Neural crest cell (in vitro differentiated cells): ENCODE data around the gene XRCC2. TPM values are rescaled to one million over a fixed set of nuclear protein-coding genes. Genes with fewer than 3 reads are reported as not detected.
"Not testable (repeated sequence)": the region's sequence is repeated elsewhere in the genome, so short reads cannot be mapped to it uniquely, and the experiment has no call there.

Experiments used
- DNase-seq: peaks from one replicate; pipeline ENCODE4 v3.0.0; 2021; ENCODE audit warnings: low read depth, mixed read lengths, low spot score
- H3K27ac Mint-ChIP-seq: one replicate; pipeline ENCODE4 v1.8.0; 2021; ENCODE audit warnings: mild to moderate bottlenecking, mixed read lengths; ENCODE audit not compliant: unreplicated experiment
- H3K27me3 Mint-ChIP-seq: 2 replicates; pipeline ENCODE4 v1.8.0; 2021; ENCODE audit warnings: low read depth, mild to moderate bottlenecking, mixed read lengths
- H3K36me3 Mint-ChIP-seq: 2 replicates; pipeline ENCODE4 v1.8.0; 2021; ENCODE audit warnings: low read depth, mild to moderate bottlenecking, mixed read lengths
- H3K4me1 Mint-ChIP-seq: 2 replicates; pipeline ENCODE4 v1.8.0; 2021; ENCODE audit warnings: mixed read lengths
- H3K4me3 Mint-ChIP-seq: one replicate; pipeline ENCODE4 v1.8.0; 2021; ENCODE audit warnings: mild to moderate bottlenecking, mixed read lengths
- H3K9me3 Mint-ChIP-seq: 2 replicates; pipeline ENCODE4 v1.8.0; 2021; ENCODE audit warnings: mixed read lengths
- long read RNA-seq: library from polyadenylated mRNA; unstranded; transcript quantifications from one replicate; pipeline ENCODE4 v2.0.0, GENCODE V29; 2020
- total RNA-seq: library from RNA; stranded (reverse); gene quantifications from 2 replicates; pipeline ENCODE4 v1.2.1, GENCODE V29; 2021
- TF ChIP-seq, protein P1 (sequence below): fragments of 200-600 bp; sonication (generic); conservative IDR thresholded peaks from 2 replicates; pipeline ENCODE4 v1.5.0; 2021; ENCODE audit warnings: antibody characterized with exemption, mild to moderate bottlenecking

The XRCC2 gene
- 28.2 and 30.7 TPM in 2 replicates for total RNA-seq
- long read RNA-seq, transcript XRCC2-201 (3 exons, 3,067 nt) = major isoform, 27 of 43 reads
- long read RNA-seq, partial matches to known transcripts = 4 of 43 reads
- long read RNA-seq, other reads (novel, unspliced or antisense) = 12 of 43 reads

GRCh38 chr7:152675759-152676636, at the start of gene XRCC2:
TSS of gene XRCC2 (minus strand) at chr7:152676141. CDS start at chr7:152676079, 62 bp downstream.
- Mint-ChIP-seq H3K4me3 (peak within 1 kb of the TSS; percentile 92), H3K27me3 (no peaks in the 10 kb centered on the region), H3K9me3 (no peaks in the 10 kb centered on the region), H3K36me3 (peaks cover 2% of the 10 kb centered on the region), H3K4me1 (peaks cover 27% of the 10 kb centered on the region), H3K27ac (peak within 1 kb of the TSS; percentile 98)
- DNase-seq = peak; percentile 96
- TF ChIP-seq, protein P1, sequence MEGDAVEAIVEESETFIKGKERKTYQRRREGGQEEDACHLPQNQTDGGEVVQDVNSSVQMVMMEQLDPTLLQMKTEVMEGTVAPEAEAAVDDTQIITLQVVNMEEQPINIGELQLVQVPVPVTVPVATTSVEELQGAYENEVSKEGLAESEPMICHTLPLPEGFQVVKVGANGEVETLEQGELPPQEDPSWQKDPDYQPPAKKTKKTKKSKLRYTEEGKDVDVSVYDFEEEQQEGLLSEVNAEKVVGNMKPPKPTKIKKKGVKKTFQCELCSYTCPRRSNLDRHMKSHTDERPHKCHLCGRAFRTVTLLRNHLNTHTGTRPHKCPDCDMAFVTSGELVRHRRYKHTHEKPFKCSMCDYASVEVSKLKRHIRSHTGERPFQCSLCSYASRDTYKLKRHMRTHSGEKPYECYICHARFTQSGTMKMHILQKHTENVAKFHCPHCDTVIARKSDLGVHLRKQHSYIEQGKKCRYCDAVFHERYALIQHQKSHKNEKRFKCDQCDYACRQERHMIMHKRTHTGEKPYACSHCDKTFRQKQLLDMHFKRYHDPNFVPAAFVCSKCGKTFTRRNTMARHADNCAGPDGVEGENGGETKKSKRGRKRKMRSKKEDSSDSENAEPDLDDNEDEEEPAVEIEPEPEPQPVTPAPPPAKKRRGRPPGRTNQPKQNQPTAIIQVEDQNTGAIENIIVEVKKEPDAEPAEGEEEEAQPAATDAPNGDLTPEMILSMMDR = no peak

DNA sequence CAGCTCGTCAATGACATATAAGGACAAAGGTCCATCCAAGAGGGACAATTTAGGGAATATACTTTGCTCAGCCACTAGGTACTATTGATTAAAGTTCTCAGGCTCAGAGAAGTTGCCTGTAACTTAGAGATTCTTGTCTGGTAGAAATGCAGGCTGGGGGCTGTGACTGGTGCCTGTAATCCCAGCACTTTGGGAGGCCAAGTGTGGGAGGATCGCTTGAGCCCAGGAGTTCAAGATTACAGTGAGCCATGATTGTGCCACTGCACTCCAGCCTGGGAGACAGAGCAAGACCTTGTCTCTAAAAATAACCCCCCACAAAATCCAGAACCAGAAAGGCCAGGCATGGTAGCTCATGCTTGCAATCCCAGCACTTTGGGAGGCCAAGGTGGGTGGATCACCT, 47.4 kb upstream of the XRCC2 start:
- DNase-seq = no peak
- Mint-ChIP-seq H3K4me3 (no peak overlapping the region), H3K27me3 (no peaks in the 10 kb centered on the region), H3K27ac (no peak overlapping the region), H3K4me1 (no peaks in the 10 kb centered on the region), H3K36me3 (no peaks in the 10 kb centered on the region), H3K9me3 (no peaks in the 10 kb centered on the region)
- TF ChIP-seq, protein P1 = no peak

DNA sequence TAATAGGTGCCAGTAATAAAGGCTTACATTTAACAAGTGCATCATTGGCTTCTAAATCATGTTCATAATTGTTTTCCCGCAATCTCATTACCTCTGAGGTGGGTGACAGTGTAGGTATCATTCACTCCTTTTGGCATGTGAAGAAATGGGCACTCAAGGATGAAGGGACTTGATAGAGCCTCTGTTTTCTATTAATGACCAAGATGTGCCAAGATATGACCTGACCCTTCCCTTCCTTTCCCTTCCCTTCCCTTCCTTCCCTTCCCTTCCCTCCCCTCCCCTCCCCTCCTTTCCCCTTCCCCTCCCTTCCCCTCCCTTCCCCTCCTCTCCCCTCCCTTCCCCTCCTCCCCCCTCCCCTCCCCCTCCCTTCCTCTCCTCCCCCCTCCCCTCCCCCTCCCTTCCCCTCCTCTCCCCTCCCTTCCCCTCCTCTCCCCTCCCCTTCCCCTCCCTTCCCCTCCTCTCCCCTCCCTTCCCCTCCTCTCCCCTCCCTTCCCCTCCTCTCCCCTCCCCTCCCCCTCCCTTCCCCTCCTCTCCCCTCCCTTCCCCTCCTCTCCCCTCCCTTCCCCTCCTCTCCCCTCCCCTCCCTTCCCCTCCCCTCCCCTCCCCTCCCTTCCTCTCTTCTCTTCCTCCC, 36.6 kb upstream of the XRCC2 start:
- H3K9me3 Mint-ChIP-seq = not testable (repeated sequence)

GRCh38 chr7:152711444-152711944, 35.6 kb upstream of the XRCC2 start:
- Mint-ChIP-seq H3K27me3 (no peaks in the 10 kb centered on the region), H3K27ac (no peak overlapping the region), H3K9me3 (no peaks in the 10 kb centered on the region), H3K4me1 (peaks cover 31% of the 10 kb centered on the region), H3K4me3 (no peak overlapping the region), H3K36me3 (no peaks in the 10 kb centered on the region)
- DNase-seq = no peak
- TF ChIP-seq, protein P1 = no peak

More for the DNA sequence above, 36.6 kb upstream of the XRCC2 start:
- DNase-seq, H3K27me3 Mint-ChIP-seq, H3K36me3 Mint-ChIP-seq, H3K27ac Mint-ChIP-seq, H3K4me3 Mint-ChIP-seq: not testable (repeated sequence)
- H3K4me1 Mint-ChIP-seq = peaks cover 25% of the 10 kb centered on the region

- H3K36me3 Mint-ChIP-seq = no peaks in the 10 kb centered on the region
- TF ChIP-seq, protein P1 = no peak
- DNase-seq = no peak
- no peak overlapping the region for H3K4me3 Mint-ChIP-seq
- H3K27ac Mint-ChIP-seq = no peak overlapping the region
- peaks cover 3% of the 10 kb centered on the region for H3K9me3 Mint-ChIP-seq
- peaks cover 31% of the 10 kb centered on the region for H3K4me1 Mint-ChIP-seq
- H3K27me3 Mint-ChIP-seq = no peaks in the 10 kb centered on the region
Observed at GRCh38 chr7:152710153-152710442, 34.2 kb upstream of the XRCC2 start.
